SW 1271 (cell line): ENCODE measurements around the gene IRF2BPL.

Experiments
- DNase-seq, 2 experiments: peaks; one replicate each; lab custom pipeline; 2025; lab: John Stamatoyannopoulos, UW

The IRF2BPL gene

DNA sequence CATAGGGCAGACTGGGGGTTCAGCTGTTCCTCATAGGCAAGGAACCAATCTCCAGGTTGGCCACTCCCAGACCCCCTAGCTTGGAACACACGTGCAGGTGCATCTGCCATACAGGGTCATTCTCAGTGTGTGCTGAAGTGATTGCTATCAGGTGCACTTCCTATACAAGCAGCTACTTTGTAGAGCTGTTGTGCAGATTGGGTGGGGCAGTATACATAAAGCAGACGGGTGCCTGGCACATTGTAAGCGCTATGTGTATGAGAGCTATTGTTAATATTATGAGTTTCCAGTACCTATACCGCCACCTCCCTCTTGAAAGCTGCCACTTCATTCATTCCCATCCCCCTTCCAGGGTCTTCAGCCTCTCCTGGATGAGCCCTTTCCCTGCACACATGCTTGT is 17.3 kb downstream of the IRF2BPL start:
- no peak for DNase-seq

DNA sequence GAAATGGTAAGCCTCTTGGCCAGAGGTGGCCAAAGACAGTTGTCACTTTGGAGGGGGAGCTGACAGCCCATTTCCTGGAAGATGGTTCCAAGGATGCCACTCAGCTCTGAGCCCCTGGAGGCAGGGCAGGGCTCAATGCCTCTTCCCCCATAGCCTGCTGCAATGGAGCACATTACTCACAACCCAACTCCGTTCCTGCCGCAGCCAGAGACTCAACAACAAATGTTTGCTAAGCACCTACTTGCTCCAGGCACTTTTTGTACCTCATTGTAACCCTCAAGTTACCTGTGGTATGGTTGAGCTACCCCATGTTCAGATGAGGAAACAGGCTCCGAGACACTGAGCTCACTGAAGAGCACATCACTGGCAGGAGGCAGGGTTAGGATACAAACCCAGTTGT is 19.5 kb downstream of the IRF2BPL start:
- DNase-seq, result no peak

DNA sequence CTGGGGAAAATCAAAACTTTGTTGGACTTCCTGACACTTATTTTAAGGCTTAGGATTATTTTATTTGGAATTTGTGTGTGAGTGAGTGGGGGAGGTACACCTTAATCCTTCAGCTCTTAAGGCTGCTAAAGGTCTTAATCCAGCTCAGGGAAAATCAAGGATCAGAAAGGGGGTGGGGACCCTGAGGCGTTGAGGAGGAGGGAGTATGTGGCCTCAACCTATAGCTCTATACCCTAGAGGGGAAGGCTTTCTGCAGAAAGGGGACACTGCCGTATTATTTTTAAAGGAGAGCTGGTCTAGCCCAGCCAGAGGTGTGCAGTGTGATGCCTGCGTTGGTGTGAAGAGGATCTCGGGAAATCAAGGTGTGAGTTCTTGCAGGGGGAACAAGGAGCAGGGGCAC is 20.0 kb downstream of the IRF2BPL start:
- no peak for DNase-seq

DNA sequence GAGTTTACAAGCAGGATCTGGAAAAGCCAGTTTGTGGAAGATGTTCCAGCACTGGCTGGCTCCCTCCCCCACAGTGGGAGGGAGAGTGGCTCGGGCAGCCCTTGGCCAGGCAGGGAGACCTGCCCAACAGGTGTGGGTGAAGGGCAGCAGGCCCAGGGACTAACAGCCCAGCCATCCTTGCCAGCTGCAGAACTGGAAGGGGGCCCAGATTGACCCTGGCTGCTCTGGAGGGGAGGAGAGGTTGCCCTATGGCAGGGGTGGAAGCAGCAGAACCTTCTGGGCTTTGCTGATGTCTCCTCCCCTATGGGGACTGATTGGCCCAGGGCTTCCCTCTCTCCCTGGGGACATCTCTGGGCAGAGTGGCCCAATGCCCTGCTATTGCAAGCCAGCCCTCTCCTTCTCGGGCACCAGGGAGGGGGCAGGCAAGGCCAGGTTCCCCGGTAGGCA is 20.5 kb downstream of the IRF2BPL start:
- no peak for DNase-seq

DNA sequence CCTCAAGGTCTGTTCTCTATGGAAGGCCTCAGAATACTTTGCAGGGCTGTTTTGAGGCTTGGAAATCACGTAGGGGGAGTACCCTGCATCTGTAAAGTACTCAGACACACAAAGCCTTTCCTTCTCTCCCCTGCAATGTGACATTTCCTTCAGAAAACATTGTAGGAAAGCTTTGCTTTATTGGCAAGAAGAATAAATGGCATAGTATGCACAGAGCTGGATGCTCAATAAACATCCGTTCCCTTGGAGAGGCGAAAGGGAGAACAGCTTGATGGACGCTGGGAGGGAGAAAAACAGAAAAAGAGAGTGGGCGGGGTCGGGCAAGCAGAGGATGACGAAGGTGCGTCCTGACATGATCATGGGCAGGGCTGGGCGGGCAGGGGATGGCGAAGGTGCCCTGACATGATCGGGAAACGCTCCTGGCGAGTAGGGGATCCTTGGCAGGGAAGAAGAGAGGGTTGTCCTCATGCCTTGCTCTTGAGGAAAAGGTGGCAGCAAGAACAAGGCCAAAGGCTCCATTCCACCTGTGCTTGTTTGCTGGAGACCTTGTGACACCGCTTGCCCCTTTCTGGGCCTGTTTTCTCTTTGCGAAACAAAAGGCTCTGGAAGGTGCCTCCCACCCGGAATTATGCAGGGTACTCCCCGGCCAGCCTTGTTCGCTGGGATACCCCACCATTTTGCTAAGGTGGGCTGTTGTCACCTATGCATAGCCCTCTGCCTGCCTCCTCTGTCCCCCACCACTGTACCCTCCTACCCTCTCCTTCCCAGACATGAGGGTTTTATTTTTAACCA is 21.1 kb downstream of the IRF2BPL start:
- no peak for DNase-seq

DNA sequence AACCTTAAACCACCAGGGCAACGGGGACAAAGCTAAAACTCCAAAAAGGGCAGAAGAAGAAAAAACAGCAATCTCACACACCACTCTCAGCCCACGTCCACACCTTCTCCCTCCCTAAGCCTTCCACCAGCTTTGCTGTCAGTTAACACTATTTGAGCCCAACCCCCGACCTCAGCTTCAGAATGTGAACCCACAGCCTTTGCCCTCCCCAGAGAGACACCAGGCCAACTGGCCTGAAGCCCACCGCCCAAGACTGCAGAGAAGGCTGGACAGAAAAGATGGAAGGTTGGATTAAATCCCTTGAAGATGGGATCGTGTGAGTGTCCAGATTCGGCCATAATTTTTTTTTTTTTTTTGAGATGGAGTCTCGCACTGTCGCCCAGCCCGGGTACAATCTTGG is 22.4 kb downstream of the IRF2BPL start:
- no peak for DNase-seq

DNA sequence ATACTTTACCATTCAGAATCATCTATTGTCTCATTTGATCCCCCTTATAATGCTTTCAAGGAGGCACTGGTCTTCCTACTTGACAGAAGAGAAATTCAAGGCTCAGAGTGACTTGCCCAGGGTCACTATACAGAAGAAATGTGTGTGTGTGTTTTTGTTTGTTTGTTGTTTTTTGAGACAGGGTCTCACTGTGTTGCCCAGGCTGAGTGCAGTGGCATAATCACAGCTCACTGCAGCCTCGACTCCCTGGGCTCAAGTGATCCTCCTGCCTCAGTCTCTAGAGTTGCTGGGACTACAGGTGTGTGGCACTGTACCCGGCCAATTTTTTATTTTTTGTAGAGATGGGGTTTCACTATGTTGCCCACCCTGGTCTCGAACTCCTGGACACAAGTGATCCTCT is 22.9 kb downstream of the IRF2BPL start:
- DNase-seq, result no peak

DNA sequence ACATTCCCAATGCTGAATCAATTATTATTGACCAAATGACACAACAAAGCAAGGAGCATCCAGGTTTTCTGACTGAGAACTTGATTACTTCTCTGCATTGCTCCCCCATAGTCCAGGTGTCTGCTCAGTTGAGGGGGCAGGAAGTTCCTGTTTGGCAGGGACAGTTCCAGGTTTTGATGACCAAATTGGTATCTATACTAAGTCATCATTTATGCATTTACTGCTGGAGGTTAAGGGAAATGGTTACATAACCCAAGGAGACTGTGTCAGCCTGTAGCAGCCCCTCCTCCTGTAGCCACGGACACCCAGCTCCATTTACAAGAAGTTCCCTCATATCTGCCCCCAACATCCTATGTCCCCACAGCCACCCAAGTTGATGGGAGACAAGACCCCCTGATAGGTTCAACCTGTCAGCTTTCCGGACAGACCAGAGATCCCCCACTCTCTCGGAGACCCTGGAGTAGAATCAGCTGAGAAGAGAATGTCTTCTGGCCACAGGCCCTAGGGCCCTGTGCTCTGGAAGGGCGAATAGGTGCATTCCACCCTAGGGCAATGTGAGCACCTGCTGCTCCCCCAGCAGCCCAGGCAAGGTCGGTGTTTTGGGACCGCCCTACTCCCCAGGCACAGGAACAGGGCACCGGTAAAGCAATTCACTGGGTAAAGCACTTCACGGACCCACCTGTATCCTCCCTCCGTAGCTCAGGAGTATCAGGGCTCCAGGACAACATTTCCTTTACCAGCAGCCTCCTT is 23.6 kb downstream of the IRF2BPL start:
- no peak for DNase-seq

DNA sequence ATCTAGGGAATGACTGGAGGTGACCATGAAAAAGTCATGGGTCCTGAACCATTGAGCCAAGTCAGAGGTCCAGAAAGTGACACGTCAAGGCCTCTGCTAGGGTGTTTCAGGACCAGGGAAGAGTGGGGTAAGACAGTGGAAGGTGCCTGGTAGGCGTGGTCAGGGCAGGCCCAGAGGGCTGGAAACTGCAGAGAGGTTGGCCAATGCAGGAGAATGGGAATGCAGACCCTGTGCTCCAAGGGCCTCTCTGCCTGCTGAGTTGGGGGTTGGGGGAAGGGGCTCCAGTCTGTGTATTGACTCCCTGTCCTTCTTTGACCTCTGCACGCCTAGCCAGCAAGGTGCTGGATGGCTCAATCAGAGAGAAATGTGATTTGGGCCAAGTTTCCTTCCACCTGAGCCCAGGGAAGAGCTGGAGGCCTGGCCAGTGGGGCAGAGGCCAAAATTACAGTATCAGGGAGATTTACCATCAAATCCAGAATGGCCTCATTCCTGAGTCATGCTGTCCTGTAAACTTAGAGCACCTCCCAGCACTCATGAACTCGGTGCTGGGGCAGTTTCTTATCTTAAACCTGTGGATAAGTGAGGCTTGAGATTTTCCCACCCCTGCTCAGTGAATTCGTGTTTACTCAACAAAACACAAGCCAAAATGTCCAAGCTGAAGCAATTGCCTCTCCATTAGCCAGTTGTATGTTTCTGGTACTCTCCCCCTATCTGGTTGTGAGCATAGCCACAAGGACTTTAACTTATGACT is 24.4 kb downstream of the IRF2BPL start:
- DNase-seq, result no peak

DNA sequence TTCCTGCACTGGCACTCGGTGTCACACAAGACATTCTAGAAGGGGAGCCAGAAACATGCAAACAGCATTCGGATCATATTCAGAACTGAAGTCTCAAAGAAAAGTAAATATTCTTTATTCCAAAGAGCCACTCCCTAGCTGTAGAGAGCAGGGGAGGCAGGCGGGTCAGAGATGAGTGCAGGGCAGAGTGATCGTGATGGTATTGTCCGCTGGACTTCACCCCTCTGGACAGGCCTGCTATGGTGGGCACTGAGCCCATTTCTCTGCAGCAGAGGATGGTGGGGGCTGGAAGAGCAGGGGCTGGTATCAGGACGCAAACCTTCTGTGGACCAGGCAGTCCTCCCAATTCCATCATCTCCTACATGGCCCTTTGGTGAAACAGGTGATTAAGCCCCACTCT is 25.6 kb downstream of the IRF2BPL start:
- DNase-seq, result no peak

DNA sequence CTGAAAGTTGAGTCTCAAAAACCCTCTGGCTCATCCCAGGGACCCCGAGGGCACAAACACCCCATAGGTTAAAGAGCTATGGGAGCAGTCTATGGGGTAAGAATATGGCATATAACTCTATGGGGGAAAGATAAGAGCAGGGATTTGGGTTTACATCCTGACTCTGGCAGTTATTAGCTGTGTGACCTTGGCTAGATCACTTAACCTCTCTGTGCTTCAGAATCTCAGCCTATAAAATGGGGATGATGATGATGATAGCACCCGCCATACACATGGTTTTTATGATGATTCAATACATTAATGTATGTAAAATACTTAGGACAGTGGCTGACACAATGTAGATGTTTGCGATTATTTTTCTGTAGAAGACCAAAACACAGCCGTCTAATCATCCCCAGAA is 26.2 kb downstream of the IRF2BPL start:
- no peak for DNase-seq

DNA sequence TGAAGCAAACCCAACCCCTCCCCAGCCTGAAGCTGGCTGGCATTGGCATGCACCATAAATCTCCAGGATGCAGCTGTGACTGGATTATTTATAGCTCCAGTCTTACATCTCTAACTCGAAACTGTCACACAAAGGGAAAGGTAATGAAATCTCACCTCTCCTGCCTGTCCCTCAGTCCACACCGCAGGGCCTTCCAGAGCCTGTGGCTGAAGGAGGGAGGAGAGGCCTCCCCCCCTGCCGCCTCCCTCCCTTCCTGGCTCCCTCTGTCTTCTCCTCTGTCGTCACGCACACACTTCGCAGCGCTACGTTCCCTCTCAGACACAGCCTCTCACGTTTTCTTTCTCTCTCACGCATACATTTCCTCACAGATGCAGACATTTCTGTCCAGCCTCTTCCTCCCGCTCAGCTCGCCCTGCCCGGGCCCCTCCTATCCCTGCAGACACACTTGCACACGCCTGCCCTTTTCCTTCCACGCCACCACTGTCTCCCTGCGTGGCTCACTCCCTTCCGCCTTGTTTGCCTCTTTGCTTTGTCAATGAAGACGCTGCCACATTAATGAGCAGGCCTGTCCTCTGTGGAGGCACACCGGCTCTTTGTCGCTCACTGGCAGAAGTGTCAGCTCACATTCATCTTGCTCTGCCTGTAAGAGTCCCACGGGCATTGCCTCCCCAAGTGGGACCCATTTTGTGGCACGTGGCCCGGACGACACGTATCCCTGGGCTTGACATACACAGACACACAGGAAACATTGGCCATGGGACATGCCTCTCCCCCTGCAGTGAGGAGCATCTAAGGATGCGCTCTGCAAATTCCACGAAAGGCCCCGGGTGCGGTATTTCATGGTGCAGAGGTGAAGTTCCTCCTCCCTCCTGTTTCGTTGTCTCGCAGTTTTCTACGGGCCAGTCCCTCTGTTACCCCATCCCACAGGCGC is 27.9 kb downstream of the IRF2BPL start:
- no peak for DNase-seq

DNA sequence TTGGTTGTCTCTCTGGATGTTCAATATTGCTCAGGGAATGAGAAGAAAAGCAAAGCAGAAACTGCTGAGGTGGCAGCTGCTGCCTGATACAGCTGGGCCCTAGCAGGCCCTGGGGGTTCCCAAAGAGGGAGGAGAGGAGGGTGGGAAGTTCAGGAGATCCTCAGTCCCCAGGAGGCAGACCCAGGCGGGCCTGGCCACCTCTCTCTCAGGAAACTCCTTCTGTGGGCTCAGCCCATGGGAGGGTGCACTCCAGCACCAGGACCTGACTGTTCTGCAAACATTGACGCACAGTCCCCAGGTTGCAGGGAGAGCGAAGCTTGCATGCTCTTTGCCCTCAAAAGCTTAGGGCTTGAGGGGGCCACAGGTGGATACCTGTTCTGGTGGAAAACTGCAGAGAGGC is 29.6 kb downstream of the IRF2BPL start:
- no peak for DNase-seq

DNA sequence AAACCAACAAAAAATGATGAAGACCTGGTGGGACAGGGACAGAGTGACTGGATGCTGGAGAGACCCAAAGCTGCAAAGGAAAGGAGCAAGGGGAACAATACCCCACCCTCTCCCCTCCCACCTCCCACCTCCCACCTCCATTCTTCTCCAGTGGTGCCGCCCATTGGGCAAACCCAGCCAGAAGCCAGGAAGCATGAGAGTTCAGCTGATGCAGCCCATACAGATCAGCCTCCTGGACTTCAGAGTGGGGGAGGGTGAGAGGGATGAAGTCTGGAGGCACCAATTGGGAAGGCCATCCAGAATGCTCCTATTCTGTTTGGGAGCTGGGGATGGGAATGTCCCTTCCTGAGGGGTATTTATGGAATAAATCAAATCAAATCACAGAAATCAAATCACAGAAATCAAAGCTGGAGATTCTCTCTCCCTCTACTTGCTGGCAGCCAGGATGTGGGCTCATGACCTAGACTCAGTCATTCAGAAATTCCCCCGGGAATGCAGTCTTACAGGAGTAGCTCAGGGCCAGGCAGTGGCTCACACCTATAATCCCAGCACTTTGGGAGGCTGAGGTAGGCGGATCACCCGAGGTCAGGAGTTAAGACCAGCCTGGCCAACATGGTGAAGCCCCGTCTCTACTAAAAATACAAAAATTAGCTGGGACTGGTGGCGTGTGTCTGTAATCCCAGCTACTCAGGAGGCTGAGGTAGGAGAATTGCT is 31.1 kb downstream of the IRF2BPL start:
- no peak for DNase-seq

DNA sequence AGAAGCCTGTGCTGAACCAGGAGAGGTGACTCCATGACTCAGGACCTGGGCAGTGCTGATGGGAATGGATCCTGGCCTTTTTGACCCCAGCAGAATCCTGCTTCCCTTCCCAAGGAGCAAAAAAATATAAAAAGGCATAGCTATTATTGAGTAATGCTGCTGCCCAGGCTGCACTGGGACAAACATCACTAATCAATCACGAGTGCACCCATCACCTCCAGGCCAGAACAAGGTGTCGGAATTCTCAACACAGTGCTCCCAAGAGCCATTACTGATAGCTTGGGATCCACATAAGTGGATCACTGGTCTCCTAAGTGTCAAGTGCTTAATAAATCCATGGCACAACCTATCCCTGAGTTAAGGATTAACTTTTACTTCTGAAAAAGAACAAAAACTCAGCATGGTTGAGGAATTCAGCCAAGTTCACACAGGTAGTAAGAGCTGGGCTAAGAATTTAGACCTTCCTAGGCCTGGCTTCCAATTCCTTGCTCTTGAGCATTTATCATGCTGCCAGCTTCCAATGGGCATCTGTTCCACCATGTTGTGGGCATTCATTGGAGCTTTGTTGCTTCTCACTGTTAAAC is 31.9 kb downstream of the IRF2BPL start:
- DNase-seq, result no peak

DNA sequence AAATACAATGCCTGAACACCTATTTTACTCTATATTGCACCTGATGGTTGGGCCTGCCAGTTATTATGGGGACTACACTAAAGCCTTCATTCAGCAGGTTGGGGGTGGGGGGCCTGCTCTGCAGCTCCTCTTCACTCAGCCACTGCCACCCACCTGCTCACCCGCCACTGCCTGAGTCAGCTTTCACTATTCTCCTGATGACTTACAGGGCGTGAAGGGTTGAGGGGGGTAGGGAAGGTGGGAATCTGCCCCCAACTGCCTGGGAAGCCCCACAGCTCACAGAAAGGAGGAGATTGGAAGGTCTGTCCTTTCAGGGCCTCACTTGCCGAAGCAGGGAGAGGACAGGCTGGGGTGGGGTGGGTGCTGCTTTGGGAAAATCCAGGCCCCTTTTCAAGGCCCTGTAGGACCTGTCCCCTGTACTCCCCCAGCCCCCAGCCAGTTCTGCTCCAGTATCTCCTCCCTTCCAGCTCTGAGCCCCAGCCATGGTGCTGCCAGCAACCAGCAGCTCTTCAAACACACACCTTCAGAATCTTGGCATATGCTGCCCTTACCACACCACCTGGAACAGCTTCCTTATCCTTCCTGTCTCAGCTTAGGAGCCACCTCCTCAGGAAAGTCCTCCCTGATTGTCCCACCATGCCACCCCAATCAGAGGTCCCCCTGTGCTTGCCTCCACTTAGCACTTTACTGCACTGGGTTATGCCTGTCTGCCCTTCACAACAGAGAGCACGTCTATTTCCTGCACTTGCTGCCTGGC is 33.1 kb downstream of the IRF2BPL start:
- no peak for DNase-seq

DNA sequence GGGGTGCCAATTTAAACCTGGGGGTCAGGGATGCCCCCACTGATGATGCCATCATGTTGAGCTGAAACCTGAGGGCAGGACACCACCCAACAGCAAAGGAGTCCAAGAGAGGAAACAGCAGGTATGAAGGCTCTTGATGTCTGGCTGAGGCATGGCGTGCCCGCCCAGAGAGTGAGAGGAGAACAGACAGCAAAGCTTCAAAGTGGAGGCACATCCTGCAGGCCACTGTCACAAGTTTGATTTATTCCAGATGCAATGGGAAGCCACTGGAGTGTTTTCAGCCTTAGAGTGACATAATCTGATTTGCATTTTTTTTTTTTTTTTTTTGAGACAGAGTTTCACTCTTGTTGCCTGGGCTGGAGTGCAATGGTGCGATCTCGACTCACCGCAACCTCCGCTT is 34.8 kb downstream of the IRF2BPL start:
- no peak for DNase-seq

DNA sequence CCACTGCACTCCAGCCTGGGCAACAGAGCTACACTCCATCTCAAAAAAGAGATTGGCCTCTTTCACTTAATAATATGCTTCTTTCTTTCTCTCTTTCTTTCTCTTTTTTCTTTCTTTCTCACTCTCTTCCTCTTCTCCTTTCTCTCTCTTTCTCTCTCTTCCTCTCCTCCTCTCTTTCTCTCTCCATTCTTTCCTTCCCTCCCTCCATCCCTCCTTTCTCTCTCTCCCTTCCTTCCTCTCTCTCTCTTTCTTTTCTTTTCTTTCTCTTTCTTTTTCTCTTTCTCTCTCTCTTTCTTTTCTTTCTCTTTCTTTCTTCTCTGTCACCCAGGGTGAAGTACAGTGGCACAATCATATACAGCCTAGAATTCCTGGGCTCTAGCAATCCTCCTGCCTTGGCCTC is 38.4 kb downstream of the IRF2BPL start:
- DNase-seq, result no peak

DNA sequence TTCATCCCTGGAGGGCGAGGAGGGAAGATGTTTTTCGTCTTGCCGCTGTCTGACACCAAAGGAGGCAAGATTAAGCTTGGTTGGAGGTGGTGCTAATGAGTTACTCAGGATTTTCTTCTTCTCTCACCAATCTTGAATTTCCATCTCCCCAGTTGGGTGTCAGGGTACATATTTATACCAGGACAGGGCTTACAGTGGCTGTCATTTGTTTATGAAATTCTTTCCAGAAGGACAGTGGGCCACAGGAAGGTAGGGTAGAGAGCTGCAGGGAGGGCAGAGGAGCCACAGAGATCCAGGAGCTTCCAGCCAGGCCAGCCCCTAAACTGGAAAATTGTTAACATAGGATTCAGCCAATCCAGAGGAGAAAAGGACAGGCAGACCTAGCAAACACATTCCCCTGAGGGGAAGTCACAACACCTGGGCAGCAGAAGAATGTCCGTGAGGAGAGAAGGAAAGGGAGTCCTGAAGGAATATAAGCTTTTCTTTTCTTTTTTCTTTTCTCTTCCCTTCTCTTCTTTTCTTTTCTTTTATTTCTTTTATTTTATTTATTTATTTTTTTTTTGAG is 40.5 kb downstream of the IRF2BPL start:
- no peak for DNase-seq

DNA sequence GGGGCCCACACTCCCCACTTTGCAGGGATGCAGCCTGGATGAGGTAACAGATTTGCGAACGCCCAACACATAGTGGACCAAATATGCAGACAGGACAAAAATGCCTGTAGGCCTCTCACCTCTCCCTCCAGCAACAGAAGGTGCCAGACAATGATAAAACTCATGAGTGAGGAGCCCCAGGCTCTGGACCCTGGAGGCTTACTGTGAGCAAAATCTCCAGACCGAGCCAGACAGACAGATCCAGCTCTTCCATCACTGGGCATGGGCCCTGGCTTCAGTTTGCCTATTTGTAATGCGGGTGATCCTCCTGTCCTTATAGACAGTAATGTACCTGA is 42.3 kb downstream of the IRF2BPL start:
- DNase-seq, result no peak
